NCI-H2081 (cell line): ENCODE data around the gene TFAP2A.

ENCODE experiments used
- DNase-seq, 2 experiments: peaks; one replicate each; lab custom pipeline; 2025; lab: John Stamatoyannopoulos, UW

Gene TFAP2A

GRCh38 chr6:10414756-10415616, at the start of gene TFAP2A:
Gene TFAP2A, minus strand, starts transcription at chr6:10415074. Its CDS starts 83 bp downstream, at chr6:10414991.
- DNase-seq = no peak

DNA sequence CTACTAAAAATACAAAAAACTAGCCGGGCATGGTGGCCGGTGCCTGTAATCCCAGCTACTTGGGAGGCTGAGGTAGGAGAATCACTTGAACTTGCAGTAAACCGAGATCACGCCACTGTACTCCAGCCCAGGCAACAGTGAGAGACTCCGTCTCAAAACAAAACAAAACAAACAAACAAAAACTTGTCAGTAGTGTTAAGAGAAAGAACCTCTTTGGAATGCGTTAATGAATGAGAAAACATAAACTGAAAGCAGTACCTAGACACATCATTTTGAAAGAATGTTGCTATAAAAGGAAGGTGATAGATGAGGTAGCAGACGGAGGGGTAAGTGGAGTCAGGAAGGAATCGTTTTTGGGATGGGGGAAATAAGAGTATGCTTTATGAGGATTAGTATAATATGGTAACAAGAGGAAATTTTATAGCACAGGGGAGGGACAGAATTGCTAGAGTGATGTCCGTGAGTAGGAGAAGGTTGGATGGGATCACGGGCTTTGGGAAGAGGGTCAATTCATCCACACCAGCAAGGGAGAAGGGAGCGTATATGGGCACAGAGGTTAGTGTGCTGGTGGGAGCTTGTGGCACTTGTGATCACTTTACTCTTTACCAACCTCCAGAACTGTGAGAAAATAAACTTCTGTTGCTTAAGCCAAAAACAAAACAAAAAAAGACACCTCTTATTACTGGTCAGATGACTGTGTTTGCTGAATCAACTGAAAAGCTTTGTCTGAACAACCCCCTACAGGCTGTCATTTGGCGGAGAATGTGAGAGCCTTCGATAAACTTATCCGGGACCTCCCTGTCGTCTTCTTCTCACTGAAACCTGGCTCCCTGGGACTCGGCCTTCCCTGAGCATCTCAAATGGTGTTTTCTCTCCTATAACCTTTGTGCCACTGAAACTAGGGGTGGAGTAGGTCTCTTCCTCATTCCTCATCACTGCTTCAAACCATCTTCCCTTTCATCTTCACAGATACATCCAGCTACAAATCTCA, 48.9 kb upstream of the TFAP2A start:
- DNase-seq = no peak

GRCh38 chr6:10463040-10463439, 48.2 kb upstream of the TFAP2A start:
- DNase-seq = no peak

GRCh38 chr6:10461850-10462249, 47.0 kb upstream of the TFAP2A start:
- no peak for DNase-seq

DNA sequence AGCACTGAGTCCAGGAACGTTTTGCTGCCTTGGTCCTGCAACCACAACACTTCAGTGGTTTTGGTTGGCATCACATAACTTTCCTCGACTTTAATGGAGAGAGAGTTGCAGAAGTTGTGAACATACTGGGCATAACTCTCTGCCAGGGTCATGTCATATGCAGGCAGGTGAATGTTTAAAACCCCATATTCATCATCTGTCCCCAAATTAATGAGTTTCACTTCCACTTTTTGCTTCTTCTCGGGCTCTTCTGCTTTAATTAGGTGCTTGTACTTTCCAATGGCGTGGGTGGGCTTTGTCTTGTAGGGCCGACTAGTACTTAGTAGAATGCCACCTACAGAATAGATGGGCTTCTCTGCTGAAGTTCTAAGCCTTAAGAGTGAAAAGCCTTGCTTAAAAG, 45.2 kb upstream of the TFAP2A start:
- DNase-seq = no peak

GRCh38 chr6:10458287-10458686, 43.4 kb upstream of the TFAP2A start:
- DNase-seq = no peak

- DNase-seq = no peak
These were observed 38.7 kb upstream of the TFAP2A start for GRCh38 chr6:10453596-10453995.

GRCh38 chr6:10451828-10452509, 37.1 kb upstream of the TFAP2A start:
- no peak for DNase-seq

DNA sequence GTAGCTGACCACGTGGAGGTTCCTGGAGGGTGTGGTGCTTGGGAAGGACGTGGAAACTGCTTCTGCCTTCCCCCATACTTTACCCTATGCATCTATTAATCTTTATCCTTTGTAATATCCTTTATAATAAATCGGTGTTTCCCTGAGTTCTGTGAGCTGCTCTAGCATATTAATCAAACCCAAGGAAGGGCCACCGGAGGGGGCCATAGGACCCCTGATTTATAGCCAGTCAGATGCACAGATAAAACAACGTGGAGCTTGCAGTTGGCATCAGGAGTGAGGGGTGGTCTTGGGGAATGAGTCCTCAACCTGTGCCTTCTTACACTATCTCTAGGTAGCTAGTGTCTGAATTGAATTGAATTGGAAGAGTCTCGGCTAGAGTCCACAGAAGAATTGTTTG, 36.5 kb upstream of the TFAP2A start:
- no peak for DNase-seq

DNA sequence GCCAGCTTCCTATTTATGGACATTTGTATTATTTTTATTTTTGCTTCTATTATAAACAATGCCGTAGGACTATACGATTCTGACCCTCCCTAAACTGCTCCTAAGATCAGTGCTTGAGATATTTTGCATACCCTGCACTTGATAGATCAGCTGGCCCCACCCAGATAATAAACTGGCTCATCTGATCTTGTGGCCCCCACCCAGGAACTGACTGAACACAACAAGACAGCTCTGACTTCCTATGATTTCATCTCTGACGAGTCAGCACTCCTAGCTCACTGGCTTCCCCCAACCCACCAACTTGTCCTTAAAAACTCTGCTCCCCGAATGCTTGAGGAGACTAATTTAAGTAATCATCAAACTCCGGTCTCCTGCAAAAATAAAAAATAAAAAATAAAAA, 34.9 kb upstream of the TFAP2A start:
- no peak for DNase-seq

GRCh38 chr6:10448096-10448495, 33.2 kb upstream of the TFAP2A start:
- no peak for DNase-seq

- DNase-seq = no peak
These were observed 31.7 kb upstream of the TFAP2A start for GRCh38 chr6:10446548-10446947.

DNA sequence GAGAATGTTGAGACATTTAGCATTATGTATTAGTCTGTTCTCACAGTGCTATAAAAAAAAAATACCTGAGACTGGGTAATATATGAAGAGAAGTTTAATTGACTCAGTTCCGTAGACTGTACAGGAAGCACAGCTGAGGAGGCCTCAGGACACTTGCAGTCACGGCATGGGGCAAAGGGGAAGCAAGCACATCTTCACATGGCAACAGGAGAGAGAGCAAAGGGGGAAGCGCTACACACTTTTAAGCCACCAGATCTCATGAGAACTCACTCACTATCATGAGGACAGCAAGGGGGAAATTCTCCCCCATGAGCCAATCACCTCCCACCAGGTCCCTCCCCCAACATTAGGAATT, 26.8 kb upstream of the TFAP2A start:
- DNase-seq = no peak

DNA sequence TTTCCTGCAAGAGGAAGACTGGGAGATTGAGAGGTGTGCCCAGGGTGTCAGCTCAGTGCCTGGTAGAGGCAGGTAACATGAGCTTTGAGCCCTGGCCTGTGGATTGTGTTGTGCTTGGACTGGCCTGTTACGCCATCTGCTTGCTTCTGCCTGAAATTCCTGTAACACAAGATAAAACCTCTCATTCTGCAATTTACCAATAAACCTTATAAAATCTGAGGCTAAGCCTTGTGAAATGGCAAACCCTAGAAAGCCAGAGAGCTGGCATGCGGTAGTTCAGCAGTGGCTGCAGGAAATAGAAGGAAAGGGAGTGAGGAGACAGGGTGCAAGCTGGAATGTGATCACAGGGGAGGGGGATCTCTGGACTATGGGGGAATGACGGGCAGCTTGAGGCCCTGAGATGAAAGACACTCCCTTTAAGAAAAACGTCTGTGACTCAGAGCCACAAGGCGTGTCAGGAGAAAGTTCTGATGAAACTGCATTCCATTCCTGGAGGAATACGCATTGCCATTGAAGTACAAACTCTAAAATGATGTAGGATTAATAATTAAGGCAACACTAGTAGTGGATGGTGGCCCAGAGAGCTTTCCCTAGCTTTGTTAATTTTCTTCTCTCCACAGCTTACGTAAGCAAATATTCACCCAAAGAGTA, 26.3 kb upstream of the TFAP2A start:
- no peak for DNase-seq

GRCh38 chr6:10437891-10438290, 23.0 kb upstream of the TFAP2A start:
- DNase-seq = no peak

- no peak for DNase-seq
These were observed 19.4 kb upstream of the TFAP2A start for GRCh38 chr6:10434235-10434634.

GRCh38 chr6:10433322-10433721, 18.4 kb upstream of the TFAP2A start:
- DNase-seq = no peak

DNA sequence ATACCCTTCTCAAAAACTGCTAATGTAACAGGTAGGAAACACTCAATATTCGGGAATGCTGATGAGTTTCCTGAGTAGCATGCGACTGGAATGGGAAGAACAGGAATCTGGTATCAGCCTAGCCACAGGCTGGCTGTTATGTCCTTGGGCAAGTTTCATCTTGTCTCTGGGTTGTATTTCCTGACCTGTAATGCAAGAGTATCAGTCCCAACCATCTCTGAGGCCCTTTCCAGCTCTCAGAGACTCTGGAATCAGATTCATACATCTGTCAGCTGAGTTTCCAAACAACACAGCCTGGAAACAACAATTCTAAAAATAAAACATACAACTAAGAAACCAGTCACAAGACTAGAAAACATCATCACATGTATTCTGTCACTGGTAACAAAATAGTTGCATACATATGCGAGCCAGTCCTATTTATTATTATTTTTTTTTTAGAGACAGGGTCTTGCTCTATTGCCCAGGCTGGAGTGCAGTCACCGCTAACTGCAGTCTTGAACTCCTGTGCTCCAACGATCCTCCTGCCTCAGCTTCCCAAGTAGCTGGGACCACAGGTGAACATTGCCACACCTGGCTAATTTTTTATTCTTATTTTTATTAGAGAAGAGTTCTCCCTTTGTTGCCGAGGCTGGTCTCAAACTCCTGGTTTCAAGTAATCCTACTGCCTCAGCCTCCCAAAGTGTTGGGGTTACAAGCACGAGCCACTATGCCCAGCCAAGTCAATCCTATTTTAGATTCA, 16.7 kb upstream of the TFAP2A start:
- no peak for DNase-seq

- peak; percentile 67 to 86 for DNase-seq
These were observed 15.0 kb upstream of the TFAP2A start for GRCh38 chr6:10429638-10430427.

GRCh38 chr6:10426781-10427279, 12.0 kb upstream of the TFAP2A start:
- no peak for DNase-seq
